GM12878 (cell line): Measurements from ENCODE around the gene ITPKB. TPM values are rescaled to one million over a fixed set of nuclear protein-coding genes. Genes with fewer than 3 reads are reported as not detected.

Experiments used
- ATAC-seq: fragments of 200-7000 bp; cut with Tn5 transposase; 3 replicates; pipeline ENCODE4 v1.9.1; 2020; ENCODE audit warnings: mild to moderate bottlenecking, moderate library complexity
- BruUV-seq: library from RNA; stranded (reverse); fragments of 400-500 nt; replicated peaks from 2 replicates; lab custom pipeline; 2021; lab: Mats Ljungman, UMichigan
- CTCF ChIA-PET: fragments of 300-600 bp; sonication (Branson Sonifier 250); formaldehyde crosslinking; extraction: SDS; loops from one replicate; lab custom pipeline; 2021; ENCODE audit warnings: inconsistent platforms; lab: Yijun Ruan, JAX
- POLR2A ChIA-PET: fragments of 350-600 bp; formaldehyde crosslinking; extraction: SDS; loops from one replicate; lab custom pipeline; 2021; ENCODE audit warnings: inconsistent platforms; lab: Charles Lee
- RAD21 ChIA-PET: fragments of 300-600 bp; sonication (Branson Sonifier 250); formaldehyde crosslinking; loops from one replicate; lab custom pipeline; 2023; ENCODE audit warnings: antibody characterized with exemption; ENCODE audit not compliant: unreplicated experiment; lab: Charles Lee
- SMC1A ChIA-PET: fragments of 300-600 bp; sonication (Branson Sonifier 250); formaldehyde crosslinking; loops from one replicate; lab custom pipeline; 2023; ENCODE audit not compliant: unreplicated experiment, uncharacterized antibody; lab: Charles Lee
- DNase-seq: peaks from one replicate; pipeline ENCODE4 v3.0.0-alpha.2; 2011; ENCODE audit warnings: low read depth, low spot score
- FAIRE-seq: peaks from 3 replicates; lab custom pipeline; 2011; peaks lifted over from hg19 to GRCh38; lab: Jason Lieb, UNC
- H2AFZ ChIP-seq: 2 replicates; pipeline ENCODE4 v1.6.0; 2011; ENCODE audit warnings: low read depth, low read length, control low read depth; ENCODE audit not compliant: control insufficient read depth
- H3K27ac ChIP-seq: 2 replicates; pipeline ENCODE4 v1.5.1; 2011; ENCODE audit warnings: control low read depth; ENCODE audit not compliant: control insufficient read depth, insufficient read depth
- H3K27me3 ChIP-seq, 2 experiments: replicated peaks in 1 of 2; 2 replicates each; pipeline versions ENCODE4 v1.6.0 to v1.6.1; 2011; ENCODE audit warnings: low read length in 1 of 2; ENCODE audit not compliant: control insufficient read depth in 2 of 2, insufficient read depth in 2 of 2
- H3K36me3 ChIP-seq, 2 experiments: 2 replicates each; pipeline ENCODE4 v1.5.1; 2011; ENCODE audit warnings: low read length in 1 of 2; ENCODE audit not compliant: control insufficient read depth in 2 of 2, insufficient read depth in 2 of 2
- H3K4me1 ChIP-seq: 2 replicates; pipeline ENCODE4 v1.6.1; 2011; ENCODE audit warnings: mild to moderate bottlenecking, low read length, moderate library complexity, mixed read lengths; ENCODE audit not compliant: control insufficient read depth, insufficient read depth
- H3K4me2 ChIP-seq: 2 replicates; pipeline ENCODE4 v1.6.0; 2011; ENCODE audit warnings: control low read depth; ENCODE audit not compliant: control insufficient read depth, insufficient read depth
- H3K4me3 ChIP-seq: fragments of 200-600 bp; sonication (generic); 2 replicates; pipeline ENCODE4 v1.5.1; 2016
- H3K79me2 ChIP-seq: 2 replicates; pipeline ENCODE4 v1.6.0; 2011; ENCODE audit warnings: low read length; ENCODE audit not compliant: control insufficient read depth, insufficient read depth
- H3K9ac ChIP-seq: 2 replicates; pipeline ENCODE4 v1.8.0; 2011; ENCODE audit warnings: low read length, control low read depth, mixed read lengths; ENCODE audit not compliant: control insufficient read depth, insufficient read depth
- H3K9me3 ChIP-seq: replicated peaks from 3 replicates; pipeline ENCODE4 v1.5.1; 2011; ENCODE audit warnings: mild to moderate bottlenecking, low read length; ENCODE audit not compliant: control insufficient read depth, insufficient read depth
- H4K20me1 ChIP-seq: 2 replicates; pipeline ENCODE4 v1.6.0; 2011; ENCODE audit not compliant: control insufficient read depth, insufficient read depth
- ASH2L ChIP-seq: fragments of 300-600, 200-600 bp; sonication (generic); IDR thresholded peaks from 2 replicates; pipeline ENCODE4 v1.6.1; 2017; ENCODE audit warnings: low read depth, mild to moderate bottlenecking, borderline replicate concordance
- ATF7 ChIP-seq: fragments of 450-650 bp; IDR thresholded peaks from 2 replicates; pipeline ENCODE4 v1.6.1; 2016; ENCODE audit warnings: low read depth, mild to moderate bottlenecking
- BCL11A ChIP-seq: IDR thresholded peaks from 2 replicates; pipeline ENCODE4 v1.6.1; 2011; ENCODE audit warnings: low read depth, low read length
- CBFB ChIP-seq: IDR thresholded peaks from 2 replicates; pipeline ENCODE4 v1.6.1; 2016; ENCODE audit warnings: antibody characterized with exemption, low read depth
- E4F1 ChIP-seq: fragments of 450-650 bp; IDR thresholded peaks from 2 replicates; pipeline ENCODE4 v1.6.1; 2018; ENCODE audit warnings: borderline replicate concordance, mild to moderate bottlenecking; ENCODE audit not compliant: partially characterized antibody
- ELK1 ChIP-seq: IDR thresholded peaks from 2 replicates; pipeline ENCODE4 v1.6.1; 2012; ENCODE audit warnings: low read depth, low read length, improper control_type of control experiment
- ESRRA ChIP-seq: IDR thresholded peaks from 2 replicates; pipeline ENCODE4 v1.6.1; 2012; ENCODE audit warnings: mild to moderate bottlenecking, low read length, improper control_type of control experiment
- FOXK2 ChIP-seq: fragments of 450-650 bp; IDR thresholded peaks from 2 replicates; pipeline ENCODE4 v1.6.1; 2017; ENCODE audit warnings: mild to moderate bottlenecking, moderate library complexity
- NR2C2 ChIP-seq: IDR thresholded peaks from 2 replicates; pipeline ENCODE4 v1.6.1; 2011; ENCODE audit warnings: borderline replicate concordance, low read depth; ENCODE audit not compliant: control insufficient read depth, insufficient read length
- RB1 ChIP-seq: fragments of 450-650 bp; formaldehyde crosslinking; IDR thresholded peaks from 2 replicates; pipeline ENCODE4 v1.6.1; 2017; ENCODE audit warnings: mild to moderate bottlenecking, borderline replicate concordance
- SMAD1 ChIP-seq: fragments of 450-650 bp; IDR thresholded peaks from 2 replicates; pipeline ENCODE4 v1.6.1; 2018; ENCODE audit warnings: mild to moderate bottlenecking, low read depth; ENCODE audit not compliant: partially characterized antibody
- ZNF687 ChIP-seq: fragments of 450-650 bp; IDR thresholded peaks from 2 replicates; pipeline ENCODE4 v1.6.1; 2017; ENCODE audit warnings: mild to moderate bottlenecking, moderate library complexity
- ZZZ3 ChIP-seq: IDR thresholded peaks from 2 replicates; pipeline ENCODE4 v1.6.1; 2011; ENCODE audit warnings: low read depth; ENCODE audit not compliant: control insufficient read depth, insufficient read length
- WGBS: methylation state at CpG from one replicate; pipeline ENCODE4 v1.1.6; 2016; ENCODE audit warnings: low lambda C conversion rate; ENCODE audit not compliant: insufficient replicate concordance, insufficient coverage; ENCODE audit errors: missing lambda C conversion rate; 5-methylcytosine and 5-hydroxymethylcytosine counted together
- in situ Hi-C: fragments of 300-500 bp; cut with MboI; formaldehyde crosslinking; loops from 9 replicates; pipeline ENCODE4 v1.14.3; 2018; ENCODE audit warnings: mixed read lengths
- intact Hi-C: fragments of 100-400 bp; cut with micrococcal nuclease; formaldehyde crosslinking; loops from one replicate; pipeline ENCODE4 v1.14.2; 2022; ENCODE audit not compliant: unreplicated experiment
- polyA plus RNA-seq, 11 experiments: library from polyadenylated mRNA; depleted of rRNA in 4 of 11; unstranded in 6 of 11; stranded (reverse) in 5 of 11; fragments of >200 nt; fragmentation: Nextera tagmentation in 4 of 11; fragmentation: Illumina TruSeq in 1 of 11; extraction: Ambion mirVana in 4 of 11; extraction: Trizol in 1 of 11; gene quantifications; 1 replicate in 1 of 11; 2 replicates in 10 of 11; pipeline versions ENCODE4 v1.2.1 to v1.2.3, GENCODE V29; 2011 to 2016; ENCODE audit warnings: inconsistent platforms in 2 of 11, missing spikeins in 2 of 11, low read depth in 1 of 11
- total RNA-seq, 4 experiments: library from RNA; depleted of rRNA in 3 of 4; stranded (reverse); fragments of >200 nt in 3 of 4; fragmentation: Illumina TruSeq in 1 of 4; extraction: Trizol in 1 of 4; gene quantifications; 2 replicates each; pipeline versions ENCODE4 v1.2.1 to v1.2.3, GENCODE V29; 2013 to 2021

ITPKB gene
- total and polyA plus RNA-seq, 10 of the 15 experiments (the other 5 are each of a cell fraction or from before 2014, with no cell fraction given): 1.3 to 38.7 (median 12.9) TPM

GRCh38 chr1:226725897-226726267 is 13.2 kb downstream of the ITPKB start (continued):
- TF ChIP-seq ZNF687: no peak

- no peak for FAIRE-seq
- peaks cover 72% of the 10 kb centered on the region for H3K79me2 ChIP-seq
- ChIA-PET POLR2A (interaction anchor here (0.5 to 0.6 kb wide), 3 partner anchors 15 to 20 kb away, joined by 3 to 8 read pairs (median 4); partner anchors contain the start of gene ITPKB), CTCF (interaction anchor here (0.6 to 1.3 kb wide), 3 partner anchors 13 to 98 kb away, joined by 3 read pairs; no protein-coding TSS in a partner anchor), RAD21 (interaction anchor here (0.6 to 1.1 kb wide), 2 partner anchors 19 to 103 kb away, joined by 3 to 5 read pairs; no protein-coding TSS in a partner anchor), SMC1A (interaction anchor here (0.5 to 1.6 kb wide), 6 partner anchors 8 to 47 kb away, joined by 3 to 4 read pairs (median 3); no protein-coding TSS in a partner anchor)
- H3K4me2 ChIP-seq: peak overlapping the region; percentile 89
- peak; percentile 7; the same call in 2 of the 3 replicates for ATAC-seq
- in situ Hi-C loops: no loop called here
- intact Hi-C loops: no loop called here
- H4K20me1 ChIP-seq: peaks cover 5% of the 10 kb centered on the region; the same call in 1 of the 2 replicates
- WGBS: 53% methylated on average over 13 of the region's 13 CpGs
- no peaks in the 10 kb centered on the region for H3K27me3 ChIP-seq
- peak overlapping the region; percentile 44; the same call in 1 of the 2 replicates for H3K9ac ChIP-seq
- peak overlapping the region; percentile 54 for H3K27ac ChIP-seq
- H2AFZ ChIP-seq: no peak overlapping the region
- H3K36me3 ChIP-seq: peaks cover 7 to 20% of the 10 kb centered on the region in 2 experiments; a peak in 3 of 4 replicates
- TSS peak; percentile 2 for BruUV-seq
- H3K4me3 ChIP-seq: peak overlapping the region; percentile 26; the same call in 1 of the 2 replicates
- DNase-seq: no peak
- H3K9me3 ChIP-seq: no peaks in the 10 kb centered on the region
- H3K4me1 ChIP-seq: peaks cover 39% of the 10 kb centered on the region
- TF ChIP-seq RB1 (no peak), NR2C2 (no peak), ELK1 (no peak), FOXK2 (no peak), E4F1 (no peak), BCL11A (no peak), ZZZ3 (no peak), SMAD1 (no peak), ATF7 (no peak), ASH2L (no peak), ESRRA (no peak), CBFB (no peak)
These were observed 15.2 kb downstream of the ITPKB start for GRCh38 chr1:226723657-226724532.
